Ovary (tissue), 9 donors: ENCODE measurements around the gene ARRB2. TPM values are rescaled to one million over a fixed set of nuclear protein-coding genes. Genes with fewer than 3 reads are reported as not detected.
"Not testable (repeated sequence)": the region's sequence is repeated elsewhere in the genome, so short reads cannot be mapped to it uniquely, and the experiment has no call there.

Experiments
- DNase-seq, 5 donors: peaks; one replicate each; pipeline ENCODE4 v3.0.0-alpha.2; 2019 to 2020
- H3K27ac ChIP-seq, 2 donors: fragments of 200-600 bp; one replicate each; pipeline versions ENCODE4 v1.5.1 to v1.8.0; 2019 to 2022
- H3K27me3 ChIP-seq: fragments of 200-600 bp; one replicate; pipeline ENCODE4 v1.8.0; 2022
- H3K36me3 ChIP-seq: fragments of 200-600 bp; sonication (generic); one replicate; pipeline ENCODE4 v1.5.1; 2019
- H3K4me1 ChIP-seq: one replicate; pipeline ENCODE4 v1.8.1; 2013; ENCODE audit warnings: mild to moderate bottlenecking, moderate library complexity; ENCODE audit not compliant: insufficient read depth
- H3K4me3 ChIP-seq: fragments of 200-600 bp; sonication (generic); one replicate; pipeline ENCODE4 v1.5.1; 2017
- H3K9me3 ChIP-seq, 2 donors: fragments of 200-600 bp in 1 of 2; sonication (generic) in 1 of 2; one replicate each; pipeline versions ENCODE4 v1.5.1 to v1.8.1; 2013 to 2019; ENCODE audit warnings: mild to moderate bottlenecking in 1 of 2, moderate library complexity in 1 of 2
- EP300 ChIP-seq: sonication (generic); formaldehyde crosslinking; IDR thresholded peaks from one replicate; pipeline ENCODE4 v1.6.1; 2017; ENCODE audit warnings: antibody characterized with exemption
- POLR2A ChIP-seq: fragments of 450-650 bp; IDR thresholded peaks from one replicate; pipeline ENCODE4 v1.6.1; 2017; ENCODE audit warnings: antibody characterized with exemption, mild to moderate bottlenecking, moderate library complexity
- WGBS, 3 donors: extraction: QIAGEN DNeasy Blood & Tissue Kit in 1 of 3; methylation state at CpG; one replicate each; pipeline versions ENCODE4 v1.1.5 to v1.1.7; 2013 to 2017; 5-methylcytosine and 5-hydroxymethylcytosine counted together
- intact Hi-C, 4 donors: fragments of 100-400 bp; cut with DNase I; formaldehyde crosslinking; loops; one replicate each; pipeline versions ENCODE4 v1.11.0 to v1.15.1; 2022 to 2023
- polyA plus RNA-seq, 2 donors: library from polyadenylated mRNA; stranded (reverse); fragments of 200-250 nt in 1 of 2; fragments of 350-450 nt in 1 of 2; fragmentation: Illumina TruSeq in 1 of 2; extraction: RNeasy Lipid Tissue Mini Kit (QIAGEN cat#74804) in 1 of 2; gene quantifications; one replicate each; pipeline ENCODE4 v1.2.3, GENCODE V29; 2013 to 2014
- total RNA-seq, 7 donors: library from RNA; depleted of rRNA in 2 of 7; stranded (reverse); fragments of >200 nt in 2 of 7; fragmentation: NEBNext Ultra II Directional in 3 of 7; extraction: Animal tissue kit (Norgen Biotek cat#: 25700) in 3 of 7; gene quantifications; one replicate each; pipeline versions ENCODE4 v1.1.0 to v1.2.4, GENCODE V29; 2016 to 2023
- TF ChIP-seq, protein P1 (sequence below), 3 donors: fragments of 450-650 bp in 2 of 3; fragments of 200-600 bp in 1 of 3; IDR thresholded peaks; one replicate each; pipeline versions ENCODE4 v1.5.1 to v1.8.0; 2016 to 2022; ENCODE audit warnings: antibody characterized with exemption in 3 of 3, mild to moderate bottlenecking in 1 of 3
- donor health status: DM: no; HTN: no; CAD: no; lungs with moderate emphysema.
- donor health status: DM: no; HTN: no; CAD: no.
- donor health status: Bipolar disorder and iron deficiency.
- donor health status: DM: yes; HTN: yes; CAD: no.
- donor health status: DM: no; HTN: no; CAD: no.
- donor health status: DM: yes; HTN: yes; CAD: no.

ARRB2 gene
- total and polyA plus RNA-seq, 9 donors: 13.4 to 40.6 (median 30.6) TPM

DNA sequence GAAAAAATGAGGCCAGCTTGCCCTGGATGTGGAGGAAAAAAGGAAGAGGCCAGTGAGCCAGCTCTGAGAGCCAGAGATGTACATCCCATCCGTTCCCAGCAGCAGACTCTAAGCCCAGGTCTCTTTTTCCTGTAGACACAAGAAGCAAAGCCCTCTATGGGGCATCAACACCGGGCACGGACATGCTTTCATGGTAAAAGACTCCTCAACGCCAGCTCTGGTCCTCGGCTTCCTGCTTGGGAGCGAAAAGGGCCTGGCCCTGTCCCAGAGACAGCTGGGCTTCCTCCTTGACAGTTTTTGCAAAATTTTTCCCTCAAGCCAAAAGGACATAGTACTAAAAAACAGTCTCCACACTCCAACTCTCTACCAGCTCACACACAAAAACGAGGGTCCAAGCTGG is 33.6 kb upstream of the ARRB2 start:
- Histone ChIP-seq H3K27ac (no peak overlapping the region), H3K9me3 (no peaks in the 10 kb centered on the region), H3K27me3 (no peaks in the 10 kb centered on the region), H3K4me3 (no peak overlapping the region), H3K36me3 (no peaks in the 10 kb centered on the region), H3K4me1 (no peaks in the 10 kb centered on the region)
- WGBS, 3 donors: 54 to 79% (median 70%) methylated on average over 7 of the region's 7 CpGs
- TF ChIP-seq EP300 (no peak), POLR2A (no peak)
- TF ChIP-seq, protein P1, sequence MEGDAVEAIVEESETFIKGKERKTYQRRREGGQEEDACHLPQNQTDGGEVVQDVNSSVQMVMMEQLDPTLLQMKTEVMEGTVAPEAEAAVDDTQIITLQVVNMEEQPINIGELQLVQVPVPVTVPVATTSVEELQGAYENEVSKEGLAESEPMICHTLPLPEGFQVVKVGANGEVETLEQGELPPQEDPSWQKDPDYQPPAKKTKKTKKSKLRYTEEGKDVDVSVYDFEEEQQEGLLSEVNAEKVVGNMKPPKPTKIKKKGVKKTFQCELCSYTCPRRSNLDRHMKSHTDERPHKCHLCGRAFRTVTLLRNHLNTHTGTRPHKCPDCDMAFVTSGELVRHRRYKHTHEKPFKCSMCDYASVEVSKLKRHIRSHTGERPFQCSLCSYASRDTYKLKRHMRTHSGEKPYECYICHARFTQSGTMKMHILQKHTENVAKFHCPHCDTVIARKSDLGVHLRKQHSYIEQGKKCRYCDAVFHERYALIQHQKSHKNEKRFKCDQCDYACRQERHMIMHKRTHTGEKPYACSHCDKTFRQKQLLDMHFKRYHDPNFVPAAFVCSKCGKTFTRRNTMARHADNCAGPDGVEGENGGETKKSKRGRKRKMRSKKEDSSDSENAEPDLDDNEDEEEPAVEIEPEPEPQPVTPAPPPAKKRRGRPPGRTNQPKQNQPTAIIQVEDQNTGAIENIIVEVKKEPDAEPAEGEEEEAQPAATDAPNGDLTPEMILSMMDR (IDR thresholded peaks at IDR 0.05): no peak
- intact Hi-C loops: no loop called here
- no peak for DNase-seq

DNA sequence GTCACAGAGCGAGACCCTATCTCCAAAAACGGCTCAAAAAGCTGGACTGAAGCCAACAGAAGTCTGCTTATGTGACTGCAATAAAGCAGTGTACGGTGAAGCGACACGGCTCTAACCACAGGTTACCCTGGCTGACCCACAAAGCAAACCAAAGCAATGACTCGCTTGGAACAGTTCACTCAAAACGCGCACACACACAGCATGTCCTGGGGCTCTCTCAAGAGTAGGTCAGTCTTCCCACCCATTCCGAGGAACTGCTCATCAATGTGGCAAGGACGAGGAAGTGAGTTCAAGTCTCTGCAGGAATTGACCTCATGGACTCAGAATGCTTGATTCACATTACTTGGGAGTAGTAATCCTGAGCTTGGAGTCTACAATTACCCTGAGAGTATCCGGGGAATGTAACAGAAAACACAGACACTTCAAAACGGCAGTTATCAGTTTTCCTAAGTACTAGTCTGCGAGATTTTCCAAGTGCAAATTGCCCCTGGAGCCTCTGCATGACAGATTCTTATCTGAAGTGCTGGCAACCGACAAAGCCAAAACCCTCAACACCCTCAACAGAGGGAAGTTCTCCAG is 31.9 kb upstream of the ARRB2 start:
- H3K9me3 ChIP-seq: no peaks in the 10 kb centered on the region
- intact Hi-C loops: no loop called here
- H3K4me1 ChIP-seq: no peaks in the 10 kb centered on the region
- WGBS, 3 donors: 53 to 59% (median 56%) methylated on average over 14 of the region's 14 CpGs
- no peak for DNase-seq
- TF ChIP-seq, protein P1 (IDR thresholded peaks at IDR 0.05): no peak
- TF ChIP-seq POLR2A (no peak), EP300 (no peak)
- H3K4me3 ChIP-seq: no peak overlapping the region
- no peaks in the 10 kb centered on the region for H3K27me3 ChIP-seq
- H3K36me3 ChIP-seq: no peaks in the 10 kb centered on the region
- no peak overlapping the region for H3K27ac ChIP-seq

DNA sequence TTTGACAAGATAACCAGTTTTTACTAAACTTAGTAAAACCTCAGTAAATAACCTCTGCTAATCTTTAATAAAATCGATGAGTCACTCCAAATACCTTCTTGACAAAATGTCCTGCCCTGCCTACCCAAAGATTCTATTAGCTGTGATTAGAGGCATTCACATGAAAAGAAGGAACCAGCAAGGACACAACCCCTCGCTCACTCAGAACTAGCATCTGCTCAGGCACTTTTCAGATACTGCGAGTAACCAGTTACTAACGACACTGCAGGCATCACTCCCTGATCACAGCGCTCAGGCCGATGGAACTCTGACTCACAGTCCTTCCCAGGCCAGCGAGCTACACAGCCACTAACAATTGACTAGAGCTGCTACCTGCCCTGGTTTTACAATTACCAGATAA is 30.8 kb upstream of the ARRB2 start:
- DNase-seq: no peak
- intact Hi-C loops: no loop called here
- Histone ChIP-seq H3K4me3 (no peak overlapping the region), H3K27me3 (no peaks in the 10 kb centered on the region), H3K27ac (no peak overlapping the region), H3K9me3 (no peaks in the 10 kb centered on the region), H3K36me3 (no peaks in the 10 kb centered on the region), H3K4me1 (no peaks in the 10 kb centered on the region)
- TF ChIP-seq POLR2A: no peak
- TF ChIP-seq EP300: no peak
- TF ChIP-seq, protein P1 (IDR thresholded peaks at IDR 0.05): no peak
- 83 to 90% (median 87%) methylated on average over 7 of the region's 7 CpGs for WGBS, 3 donors

DNA sequence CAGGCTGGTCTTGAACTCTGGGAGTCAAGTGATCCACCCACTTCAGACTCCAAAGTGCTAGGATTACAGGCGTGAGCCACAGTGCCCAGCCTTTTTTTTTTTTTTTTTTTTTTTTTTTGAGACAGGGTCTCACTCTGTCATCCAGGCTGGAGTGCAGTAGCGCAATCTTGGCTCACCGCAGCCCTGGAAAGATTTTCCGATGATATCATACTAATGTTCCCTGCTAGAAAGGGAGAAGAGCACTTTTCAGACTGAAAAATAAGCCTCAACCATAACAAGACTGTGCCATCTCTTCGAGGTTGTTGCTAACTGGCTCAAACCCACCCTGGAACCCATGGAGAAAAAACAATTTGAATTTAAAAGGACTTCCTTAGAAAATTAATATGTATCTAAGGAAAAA is 26.7 kb upstream of the ARRB2 start:
- DNase-seq, H3K27me3 ChIP-seq, H3K9me3 ChIP-seq, H3K4me1 ChIP-seq, H3K4me3 ChIP-seq, H3K36me3 ChIP-seq, H3K27ac ChIP-seq, intact Hi-C loops: not testable (repeated sequence)
- WGBS, 3 donors: 74 to 97% (median 90%) methylated on average over 5 of the region's 5 CpGs

DNA sequence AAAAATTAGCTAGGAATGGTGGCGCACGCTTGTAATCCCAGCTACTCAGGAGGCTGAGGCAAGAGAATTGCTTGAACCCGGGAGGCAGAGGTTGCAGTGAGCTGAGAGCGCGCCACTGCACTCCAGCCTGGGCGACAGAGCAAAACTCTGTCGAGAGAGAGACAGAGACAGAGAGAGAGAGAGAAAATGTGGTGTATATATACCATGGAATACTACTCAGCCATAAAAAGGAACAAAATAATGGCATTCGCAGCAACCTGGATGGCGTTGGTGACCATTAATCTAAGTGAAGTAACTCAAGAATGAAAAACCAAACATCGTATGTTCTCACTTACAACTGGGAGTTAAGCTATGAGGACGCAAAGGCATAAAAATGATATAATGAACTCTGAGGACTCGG is 20.6 kb upstream of the ARRB2 start:
- H3K4me3 ChIP-seq, H3K36me3 ChIP-seq, H3K4me1 ChIP-seq, H3K9me3 ChIP-seq, H3K27me3 ChIP-seq, intact Hi-C loops, H3K27ac ChIP-seq, DNase-seq: not testable (repeated sequence)
- WGBS, 3 donors: 87 to 90% (median 88%) methylated on average over 12 of the region's 12 CpGs

DNA sequence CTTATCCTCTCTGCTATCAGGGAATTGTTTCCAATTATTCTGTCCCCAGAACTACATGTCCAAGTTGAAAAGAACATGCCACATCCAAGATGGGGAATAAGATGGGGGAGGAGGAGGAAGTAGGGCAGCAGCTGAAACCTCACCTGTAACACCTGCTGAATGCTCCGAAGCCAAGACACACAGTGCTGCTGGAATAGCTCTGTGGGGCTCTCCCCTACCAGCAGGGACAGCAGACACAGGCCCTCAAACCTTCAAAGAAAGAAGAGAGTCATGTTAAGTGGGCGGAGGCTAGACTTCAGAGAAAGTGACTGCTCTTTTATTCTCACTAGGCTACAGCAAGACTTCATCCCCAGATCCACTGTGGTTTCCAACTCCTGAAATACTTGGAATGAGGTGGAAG is 19.7 kb upstream of the ARRB2 start:
- DNase-seq: no peak
- 91 to 97% (median 95%) methylated on average over 2 of the region's 2 CpGs for WGBS, 3 donors
- intact Hi-C loops: no loop called here
- Histone ChIP-seq H3K36me3 (no peaks in the 10 kb centered on the region), H3K4me1 (no peaks in the 10 kb centered on the region), H3K9me3 (no peaks in the 10 kb centered on the region), H3K27me3 (no peaks in the 10 kb centered on the region), H3K27ac (no peak overlapping the region), H3K4me3 (no peak overlapping the region)
- TF ChIP-seq, protein P1 (IDR thresholded peaks at IDR 0.05): no peak
- no peak for TF ChIP-seq EP300
- TF ChIP-seq POLR2A: no peak
